Immature natural killer cell (primary cell): ENCODE results near the gene MVD. TPM values are rescaled to one million over a fixed set of nuclear protein-coding genes. Genes with fewer than 3 reads are reported as not detected.

Experiments used
- polyA plus RNA-seq, 3 donors: library from polyadenylated mRNA; unstranded; fragments of 300-500 nt; fragmentation: Illumina TruSeq; gene quantifications; one replicate each; pipeline ENCODE4 v1.2.3, GENCODE V29; 2021

MVD gene
- polyA plus RNA-seq, 3 donors from 2014 or later: 79.4 to 96.6 (median 87.6) TPM

Other genes with a start within 250 kb of the MVD start
- gene ZFPM1, start 209.8 kb downstream of the MVD start, polyA plus RNA-seq: under 1 TPM in 2 of 3 donors, not detected in 1; 0.14 to 0.75 TPM
- 10 to 100 TPM in 1 of 3 donors, 1 to 10 TPM in 2; 1.0 to 29.0 (median 8.7) TPM for gene ZC3H18, start 92.7 kb downstream of the MVD start, polyA plus RNA-seq
- under 1 TPM in 2 of 3 donors, not detected in 1; 0.64 to 0.80 TPM for gene IL17C, start 24.5 kb downstream of the MVD start, polyA plus RNA-seq
- gene CYBA, start 12.0 kb downstream of the MVD start, polyA plus RNA-seq: 1,000 to 10,000 TPM; 2,079 to 2,787 (median 2,690) TPM
- 10 to 100 TPM in 2 of 3 donors, 1 to 10 TPM in 1; 9.0 to 12.4 (median 11.7) TPM for gene SNAI3, start 23.4 kb upstream of the MVD start, polyA plus RNA-seq
- gene RNF166, start 43.3 kb upstream of the MVD start, polyA plus RNA-seq: 100 to 1,000 TPM; 129 to 157 (median 141) TPM
- gene CTU2, start 43.4 kb upstream of the MVD start, polyA plus RNA-seq: 10 to 100 TPM; 21.4 to 23.0 (median 22.0) TPM
- 10 to 100 TPM in 2 of 3 donors, 1 to 10 TPM in 1; 5.2 to 41.2 (median 13.1) TPM for gene PIEZO1, start 122.1 kb upstream of the MVD start, polyA plus RNA-seq
- 1 to 10 TPM in 2 of 3 donors, not detected in 1; 1.3 to 3.1 TPM for gene CDT1, start 140.7 kb upstream of the MVD start, polyA plus RNA-seq
- gene APRT, start 148.8 kb upstream of the MVD start, polyA plus RNA-seq: 100 to 1,000 TPM; 432 to 476 (median 450) TPM
- gene GALNS, start 193.9 kb upstream of the MVD start, polyA plus RNA-seq: 10 to 100 TPM; 10.4 to 15.4 (median 10.9) TPM
- 100 to 1,000 TPM; 101 to 138 (median 113) TPM for gene TRAPPC2L, start 194.0 kb upstream of the MVD start, polyA plus RNA-seq
- not detected for gene PABPN1L, start 203.6 kb upstream of the MVD start, polyA plus RNA-seq